Measurements from ENCODE around the gene BMP8B. TPM values are rescaled to one million over a fixed set of nuclear protein-coding genes. Genes with fewer than 3 reads are reported as not detected.

Gene BMP8B
- polyA plus RNA-seq, 1 of the 3 experiments (the other 2 are of a cell fraction), result 0.07 TPM

DNA sequence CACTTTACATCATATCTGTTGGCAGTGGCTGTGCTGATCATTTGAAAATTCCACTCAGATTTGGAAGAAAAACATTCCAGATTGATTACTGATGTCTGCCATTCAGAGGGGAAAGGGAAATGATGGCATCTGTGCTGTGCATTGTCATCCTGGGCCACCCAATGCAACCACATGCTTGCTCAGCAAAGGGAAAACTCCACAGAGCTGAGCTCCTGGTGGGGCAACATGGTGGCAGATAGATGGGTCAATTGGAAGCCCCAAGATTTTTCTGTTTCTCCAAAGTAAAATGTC is 29.3 kb downstream of the BMP8B start:
- no peaks in the 10 kb centered on the region for H3K27me3 ChIP-seq (ENCODE audit: insufficient read depth)
- H3K9me2 ChIP-seq, result no peaks in the 10 kb centered on the region
- no peaks in the 10 kb centered on the region for H3K79me2 ChIP-seq (ENCODE audit: insufficient read depth)
- no peak overlapping the region for H3K9ac ChIP-seq
- H3F3A ChIP-seq (replicated peaks; ENCODE audit: insufficient read depth), result peaks cover 4% of the 10 kb centered on the region
- no peak for DNase-seq
- H3K36me3 ChIP-seq (replicated peaks in 1 of 2; ENCODE audit: control insufficient read depth in 1 of 2, insufficient read depth in 2 of 2, low read length in 1 of 2), result peaks cover 16 to 32% of the 10 kb centered on the region in 2 experiments
- TF ChIP-seq MXI1 (IDR thresholded peaks at IDR 0.05; ENCODE audit: low read depth, low read length) (no peak), RCOR1 (IDR thresholded peaks at IDR 0.05; ENCODE audit: low read length) (no peak), ELF1 (IDR thresholded peaks at IDR 0.05) (no peak), TCF12 (IDR thresholded peaks at IDR 0.05) (no peak), GABPA (IDR thresholded peaks at IDR 0.05; ENCODE audit: low read depth) (no peak), RFX5 (IDR thresholded peaks at IDR 0.05; ENCODE audit: low read length) (no peak), NRF1 (IDR thresholded peaks at IDR 0.05; ENCODE audit: low read depth, low read length) (no peak), CHD2 (IDR thresholded peaks at IDR 0.05; ENCODE audit: low read length, partially characterized antibody) (no peak), YY1 (IDR thresholded peaks at IDR 0.05; ENCODE audit: low read depth) (no peak), MEF2A (IDR thresholded peaks at IDR 0.05; ENCODE audit: borderline replicate concordance, low read depth) (no peak), POLR2AphosphoS5 (IDR thresholded peaks at IDR 0.05; ENCODE audit: low read depth, low read length) (no peak), FOXM1 (IDR thresholded peaks at IDR 0.05; ENCODE audit: low read depth) (no peak), SMC3 (IDR thresholded peaks at IDR 0.05; ENCODE audit: low read depth, low read length) (no peak), SIN3A (IDR thresholded peaks at IDR 0.05; ENCODE audit: borderline replicate concordance, low read depth, low read length) (no peak), EZH2phosphoT487 (IDR thresholded peaks at IDR 0.05; ENCODE audit: borderline replicate concordance, low read depth) (no peak), NFIC (IDR thresholded peaks at IDR 0.05; ENCODE audit: borderline replicate concordance) (no peak)
- TF ChIP-seq, protein P1, sequence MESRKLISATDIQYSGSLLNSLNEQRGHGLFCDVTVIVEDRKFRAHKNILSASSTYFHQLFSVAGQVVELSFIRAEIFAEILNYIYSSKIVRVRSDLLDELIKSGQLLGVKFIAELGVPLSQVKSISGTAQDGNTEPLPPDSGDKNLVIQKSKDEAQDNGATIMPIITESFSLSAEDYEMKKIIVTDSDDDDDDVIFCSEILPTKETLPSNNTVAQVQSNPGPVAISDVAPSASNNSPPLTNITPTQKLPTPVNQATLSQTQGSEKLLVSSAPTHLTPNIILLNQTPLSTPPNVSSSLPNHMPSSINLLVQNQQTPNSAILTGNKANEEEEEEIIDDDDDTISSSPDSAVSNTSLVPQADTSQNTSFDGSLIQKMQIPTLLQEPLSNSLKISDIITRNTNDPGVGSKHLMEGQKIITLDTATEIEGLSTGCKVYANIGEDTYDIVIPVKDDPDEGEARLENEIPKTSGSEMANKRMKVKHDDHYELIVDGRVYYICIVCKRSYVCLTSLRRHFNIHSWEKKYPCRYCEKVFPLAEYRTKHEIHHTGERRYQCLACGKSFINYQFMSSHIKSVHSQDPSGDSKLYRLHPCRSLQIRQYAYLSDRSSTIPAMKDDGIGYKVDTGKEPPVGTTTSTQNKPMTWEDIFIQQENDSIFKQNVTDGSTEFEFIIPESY (IDR thresholded peaks at IDR 0.05; ENCODE audit: borderline replicate concordance, low read depth), result no peak
- TF ChIP-seq, protein P2, sequence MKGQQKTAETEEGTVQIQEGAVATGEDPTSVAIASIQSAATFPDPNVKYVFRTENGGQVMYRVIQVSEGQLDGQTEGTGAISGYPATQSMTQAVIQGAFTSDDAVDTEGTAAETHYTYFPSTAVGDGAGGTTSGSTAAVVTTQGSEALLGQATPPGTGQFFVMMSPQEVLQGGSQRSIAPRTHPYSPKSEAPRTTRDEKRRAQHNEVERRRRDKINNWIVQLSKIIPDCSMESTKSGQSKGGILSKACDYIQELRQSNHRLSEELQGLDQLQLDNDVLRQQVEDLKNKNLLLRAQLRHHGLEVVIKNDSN (IDR thresholded peaks at IDR 0.05; ENCODE audit: borderline replicate concordance, low read depth), result no peak
- TF ChIP-seq, protein P3, sequence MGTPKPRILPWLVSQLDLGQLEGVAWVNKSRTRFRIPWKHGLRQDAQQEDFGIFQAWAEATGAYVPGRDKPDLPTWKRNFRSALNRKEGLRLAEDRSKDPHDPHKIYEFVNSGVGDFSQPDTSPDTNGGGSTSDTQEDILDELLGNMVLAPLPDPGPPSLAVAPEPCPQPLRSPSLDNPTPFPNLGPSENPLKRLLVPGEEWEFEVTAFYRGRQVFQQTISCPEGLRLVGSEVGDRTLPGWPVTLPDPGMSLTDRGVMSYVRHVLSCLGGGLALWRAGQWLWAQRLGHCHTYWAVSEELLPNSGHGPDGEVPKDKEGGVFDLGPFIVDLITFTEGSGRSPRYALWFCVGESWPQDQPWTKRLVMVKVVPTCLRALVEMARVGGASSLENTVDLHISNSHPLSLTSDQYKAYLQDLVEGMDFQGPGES (IDR thresholded peaks at IDR 0.05; ENCODE audit: low read depth, low read length), result no peak
- TF ChIP-seq, protein P4, sequence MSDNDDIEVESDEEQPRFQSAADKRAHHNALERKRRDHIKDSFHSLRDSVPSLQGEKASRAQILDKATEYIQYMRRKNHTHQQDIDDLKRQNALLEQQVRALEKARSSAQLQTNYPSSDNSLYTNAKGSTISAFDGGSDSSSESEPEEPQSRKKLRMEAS (IDR thresholded peaks at IDR 0.05; ENCODE audit: low read depth), result no peak
- H2AFZ ChIP-seq (ENCODE audit: low read depth), result no peak overlapping the region
- ChIA-PET CTCF (no interaction called here), POLR2A (no interaction called here)
- no peak overlapping the region for H3K4me3 ChIP-seq (ENCODE audit: low read depth in 2 of 2, low read length in 1 of 2)
- no peaks in the 10 kb centered on the region for H3K9me3 ChIP-seq
- no peak overlapping the region for H3K4me2 ChIP-seq
- no peaks in the 10 kb centered on the region for H4K20me1 ChIP-seq (ENCODE audit: insufficient read depth)
- H3K4me1 ChIP-seq (ENCODE audit: control insufficient read depth in 1 of 2, insufficient read depth in 2 of 2, low read depth in 1 of 2, low read length in 1 of 2), result no peaks in the 10 kb centered on the region; a peak in 1 of 4 replicates
- no peak overlapping the region for H3K27ac ChIP-seq (ENCODE audit: low read depth in 2 of 2, low read length in 1 of 2)
